Measurements from ENCODE around the gene SIRPD. TPM values are rescaled to one million over a fixed set of nuclear protein-coding genes. Genes with fewer than 3 reads are reported as not detected.
"Not testable (repeated sequence)": the region's sequence is repeated elsewhere in the genome, so short reads cannot be mapped to it uniquely, and the experiment has no call there.

The SIRPD gene
- total RNA-seq, 2 experiments from 2014 or later: not detected

- intact Hi-C loops (cut with micrococcal nuclease; ENCODE audit: unreplicated experiment): no loop called here
- TF ChIP-seq CTCF (conservative IDR thresholded peaks at IDR 0.05; ENCODE audit: low read length): no peak
- TF ChIP-seq EZH2phosphoT487 (IDR thresholded peaks at IDR 0.05; ENCODE audit: borderline replicate concordance, low read depth, low read length): no peak
- no peaks in the 10 kb centered on the region for H3K9me2 ChIP-seq (ENCODE audit: insufficient read depth, low read length)
- no peak overlapping the region for H3K4me3 ChIP-seq (ENCODE audit: low read depth, low read length, poor library complexity, severe bottlenecking)
- H3K79me2 ChIP-seq (ENCODE audit: insufficient read depth, low read depth, low read length): no peaks in the 10 kb centered on the region
- no TSS peak for BruUV-seq (replicated peaks)
- H2AFZ ChIP-seq (ENCODE audit: low read length): no peak overlapping the region
- no peak overlapping the region for H3K4me2 ChIP-seq (ENCODE audit: low read length)
- H3K4me1 ChIP-seq (ENCODE audit: insufficient read depth, low read length, poor library complexity, severe bottlenecking): no peaks in the 10 kb centered on the region
- H3K36me3 ChIP-seq (ENCODE audit: insufficient read depth, low read length): no peaks in the 10 kb centered on the region
- no peaks in the 10 kb centered on the region for H3K9me3 ChIP-seq (ENCODE audit: low read length)
- no peak overlapping the region for H3K27ac ChIP-seq (ENCODE audit: low read depth, low read length, poor library complexity, severe bottlenecking)
- ChIA-PET POLR2A (no interaction called here), CTCF (ENCODE audit: unreplicated experiment) (no interaction called here)
- H4K20me1 ChIP-seq (ENCODE audit: insufficient read depth, low read length): no peaks in the 10 kb centered on the region
- no peak for DNase-seq (ENCODE audit: low spot score)
These were observed 57.0 kb downstream of the SIRPD start for GRCh38 chr20:1500496-1500895.

GRCh38 chr20:1499528-1500420 lies 57.7 kb downstream of the SIRPD start:
- Histone ChIP-seq H3K36me3 (ENCODE audit: insufficient read depth, low read length) (no peaks in the 10 kb centered on the region), H3K4me1 (ENCODE audit: insufficient read depth, low read length, poor library complexity, severe bottlenecking) (no peaks in the 10 kb centered on the region), H2AFZ (ENCODE audit: low read length) (no peak overlapping the region), H4K20me1 (ENCODE audit: insufficient read depth, low read length) (no peaks in the 10 kb centered on the region), H3K79me2 (ENCODE audit: insufficient read depth, low read depth, low read length) (no peaks in the 10 kb centered on the region), H3K4me3 (ENCODE audit: low read depth, low read length, poor library complexity, severe bottlenecking) (no peak overlapping the region), H3K4me2 (ENCODE audit: low read length) (no peak overlapping the region), H3K9me2 (ENCODE audit: insufficient read depth, low read length) (no peaks in the 10 kb centered on the region), H3K9me3 (ENCODE audit: low read length) (no peaks in the 10 kb centered on the region), H3K27ac (ENCODE audit: low read depth, low read length, poor library complexity, severe bottlenecking) (no peak overlapping the region)
- intact Hi-C loops (cut with micrococcal nuclease; ENCODE audit: unreplicated experiment): no loop called here
- ChIA-PET CTCF (ENCODE audit: unreplicated experiment) (no interaction called here), POLR2A (no interaction called here)
- DNase-seq (ENCODE audit: low spot score): no peak
- no TSS peak for BruUV-seq (replicated peaks)
- TF ChIP-seq CTCF (conservative IDR thresholded peaks at IDR 0.05; ENCODE audit: low read length) (no peak), EZH2phosphoT487 (IDR thresholded peaks at IDR 0.05; ENCODE audit: borderline replicate concordance, low read depth, low read length) (no peak)

- intact Hi-C loops (cut with micrococcal nuclease; ENCODE audit: unreplicated experiment); H3K4me1 ChIP-seq (ENCODE audit: insufficient read depth, low read length, poor library complexity, severe bottlenecking); H3K27ac ChIP-seq (ENCODE audit: low read depth, low read length, poor library complexity, severe bottlenecking); H3K9me3 ChIP-seq (ENCODE audit: low read length); CTCF ChIA-PET (ENCODE audit: unreplicated experiment); H3K36me3 ChIP-seq (ENCODE audit: insufficient read depth, low read length); BruUV-seq (replicated peaks); H3K4me3 ChIP-seq (ENCODE audit: low read depth, low read length, poor library complexity, severe bottlenecking); DNase-seq (ENCODE audit: low spot score); H4K20me1 ChIP-seq (ENCODE audit: insufficient read depth, low read length); H3K4me2 ChIP-seq (ENCODE audit: low read length); H3K79me2 ChIP-seq (ENCODE audit: insufficient read depth, low read depth, low read length); H3K9me2 ChIP-seq (ENCODE audit: insufficient read depth, low read length); H2AFZ ChIP-seq (ENCODE audit: low read length): not testable (repeated sequence)
- POLR2A ChIA-PET: interaction anchor here (0.6 to 0.7 kb wide), 5 partner anchors 10 to 301 kb away, joined by 4 to 5 read pairs (median 4); no protein-coding TSS in a partner anchor
These were observed 60.1 kb downstream of the SIRPD start for GRCh38 chr20:1497371-1497770.
